GM21381 (cell line): ENCODE results near the gene WSB2.
"Not testable (repeated sequence)": the region's sequence is repeated elsewhere in the genome, so short reads cannot be mapped to it uniquely, and the experiment has no call there.

Source experiments
- ATAC-seq: cut with Tn5 transposase; IDR thresholded peaks from one replicate; pipeline ENCODE4 v1.9.1; 2021; ENCODE audit warnings: mild to moderate bottlenecking, moderate library complexity; ENCODE audit not compliant: unreplicated experiment

WSB2 gene

GRCh38 chr12:118036672-118037411, 24.1 kb downstream of the WSB2 start:
- ATAC-seq: no peak

DNA sequence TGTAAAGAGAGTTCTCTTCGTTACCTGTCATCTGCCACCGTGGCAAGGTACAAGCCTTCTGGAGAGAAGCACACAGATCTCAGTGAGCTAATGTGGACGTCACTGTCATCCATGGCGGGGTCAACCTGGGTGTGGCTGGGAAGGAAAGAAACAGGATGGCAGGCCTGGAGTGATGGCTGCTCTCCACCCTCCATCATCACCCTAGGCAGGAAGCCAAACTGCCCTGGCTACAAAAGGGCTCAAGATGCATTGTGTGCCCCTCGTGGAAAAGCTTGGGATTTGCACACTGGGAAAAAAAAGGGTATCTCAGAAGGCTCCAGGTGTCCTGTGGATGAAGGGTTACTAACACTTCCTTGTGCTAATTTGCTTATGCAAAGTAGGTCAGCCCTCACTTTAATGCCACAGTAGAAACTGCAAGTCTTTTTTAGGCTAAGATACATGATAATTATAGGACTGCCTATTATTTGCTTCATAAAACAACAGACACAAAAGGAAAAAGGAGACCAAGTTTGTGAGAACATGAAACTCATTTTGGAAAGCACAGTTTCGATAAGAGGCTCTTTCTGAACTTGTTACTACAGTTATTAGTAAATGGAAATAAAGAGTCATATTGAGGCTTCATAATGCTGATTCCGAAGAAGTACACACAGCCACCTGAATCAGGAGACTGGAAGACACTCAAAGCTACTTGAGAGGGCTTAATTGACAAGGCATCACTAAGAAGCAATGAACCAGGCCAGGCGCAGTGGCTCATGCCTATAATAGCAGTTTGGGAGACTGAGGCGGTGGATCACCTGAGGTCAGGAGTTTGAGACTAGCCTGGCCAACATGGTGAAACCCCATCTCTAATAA, 25.6 kb downstream of the WSB2 start:
- peak; percentile 88 for ATAC-seq

DNA sequence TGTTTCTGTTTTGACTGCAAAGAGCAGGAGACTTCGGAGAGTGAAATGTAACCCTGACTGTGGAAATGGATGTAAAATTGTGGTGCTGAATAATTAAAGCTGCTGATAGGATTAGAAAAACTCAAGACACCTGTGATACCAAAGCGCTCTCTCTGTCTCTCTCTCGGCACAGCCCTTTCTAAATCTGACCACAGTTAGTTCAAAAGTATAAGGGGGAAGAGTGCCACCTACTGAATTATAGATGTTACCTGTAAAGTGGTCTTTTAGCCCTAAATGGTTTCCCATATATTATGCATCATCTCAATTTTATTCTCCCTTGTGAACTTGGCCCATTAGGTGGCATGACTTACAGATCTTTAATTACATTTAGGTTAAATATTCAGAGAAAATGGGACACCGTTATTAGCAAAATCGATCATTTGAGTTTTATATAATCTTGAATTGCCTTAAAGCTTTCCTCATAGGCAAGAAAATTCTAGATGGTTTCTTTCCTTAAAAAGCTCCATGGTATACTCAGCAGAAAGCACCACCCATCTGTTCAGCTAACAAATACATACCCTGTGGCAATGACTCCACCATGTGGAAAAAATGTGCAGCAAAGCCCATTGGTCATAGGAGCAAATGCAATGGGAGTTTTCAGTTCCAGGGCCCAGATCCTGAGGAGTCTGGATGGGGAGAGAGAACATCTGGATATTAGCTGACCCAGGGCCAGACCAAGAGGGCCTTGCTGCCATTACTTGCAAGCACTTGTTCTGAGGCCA, 26.4 kb downstream of the WSB2 start:
- no peak for ATAC-seq

- ATAC-seq: no peak
Observed at GRCh38 chr12:118033902-118034301, 27.1 kb downstream of the WSB2 start.

DNA sequence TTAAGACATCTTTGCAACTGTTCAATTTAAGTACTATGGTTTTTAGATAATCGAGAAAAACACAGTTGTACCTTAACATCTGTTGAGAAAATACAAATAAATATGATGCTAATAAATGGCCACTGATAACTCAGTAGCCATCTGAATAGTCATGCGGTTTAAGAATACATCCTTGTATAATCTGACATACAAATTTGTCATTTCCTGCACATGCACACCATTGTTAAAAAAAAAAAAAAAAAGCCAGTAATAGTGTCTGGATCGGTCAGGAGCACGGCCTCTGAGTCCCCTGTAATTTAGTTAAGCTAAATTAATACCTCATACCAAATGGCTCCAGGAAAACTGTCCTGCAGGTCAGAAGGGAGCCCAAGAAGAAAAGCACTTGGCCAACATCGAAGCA, 27.7 kb downstream of the WSB2 start:
- no peak for ATAC-seq

- no peak for ATAC-seq
Observed at GRCh38 chr12:118032188-118032587, 28.8 kb downstream of the WSB2 start.

DNA sequence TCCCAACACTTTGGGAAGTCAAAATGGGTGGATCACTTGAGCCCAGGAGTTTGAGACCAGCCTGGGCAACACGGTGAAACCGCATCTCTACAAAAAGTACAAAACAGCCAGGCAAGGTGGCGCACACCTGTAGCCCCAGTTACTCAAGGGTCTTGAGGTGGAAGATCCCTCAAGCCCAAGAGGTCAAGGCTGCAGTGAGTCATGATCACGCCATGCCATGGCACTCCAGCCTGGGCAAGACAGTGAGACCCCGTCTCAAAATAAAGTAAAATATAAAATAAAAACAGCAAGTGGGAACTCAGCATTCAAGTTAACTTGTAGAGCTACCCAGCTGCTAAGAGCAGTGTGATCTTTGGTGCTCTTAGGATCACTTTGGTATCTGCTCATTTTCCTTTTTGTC, 31.8 kb downstream of the WSB2 start:
- no peak for ATAC-seq

DNA sequence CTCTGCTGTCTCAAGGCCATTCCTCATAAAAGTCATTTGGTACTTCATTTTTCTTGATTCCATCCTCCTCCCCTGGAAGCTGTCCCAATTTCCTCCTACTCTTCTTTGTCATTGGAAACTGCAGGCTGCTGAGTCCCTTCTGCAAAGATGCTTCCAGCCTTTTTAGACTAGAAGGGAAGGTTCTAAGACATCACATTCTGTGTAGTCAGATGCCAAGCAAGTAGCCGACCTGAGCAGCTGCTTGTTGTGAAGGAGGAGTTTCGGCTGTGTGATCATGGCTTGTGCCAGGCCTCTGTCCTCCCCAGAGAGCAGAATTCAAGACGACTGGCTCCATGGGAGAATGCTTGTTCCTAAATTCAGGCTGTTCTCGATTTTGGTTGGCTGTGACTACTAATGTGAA, 35.8 kb downstream of the WSB2 start:
- ATAC-seq: no peak

GRCh38 chr12:118023301-118023860, 37.6 kb downstream of the WSB2 start:
- no peak for ATAC-seq

- no peak for ATAC-seq
Observed at GRCh38 chr12:118022728-118023109, 38.3 kb downstream of the WSB2 start.

DNA sequence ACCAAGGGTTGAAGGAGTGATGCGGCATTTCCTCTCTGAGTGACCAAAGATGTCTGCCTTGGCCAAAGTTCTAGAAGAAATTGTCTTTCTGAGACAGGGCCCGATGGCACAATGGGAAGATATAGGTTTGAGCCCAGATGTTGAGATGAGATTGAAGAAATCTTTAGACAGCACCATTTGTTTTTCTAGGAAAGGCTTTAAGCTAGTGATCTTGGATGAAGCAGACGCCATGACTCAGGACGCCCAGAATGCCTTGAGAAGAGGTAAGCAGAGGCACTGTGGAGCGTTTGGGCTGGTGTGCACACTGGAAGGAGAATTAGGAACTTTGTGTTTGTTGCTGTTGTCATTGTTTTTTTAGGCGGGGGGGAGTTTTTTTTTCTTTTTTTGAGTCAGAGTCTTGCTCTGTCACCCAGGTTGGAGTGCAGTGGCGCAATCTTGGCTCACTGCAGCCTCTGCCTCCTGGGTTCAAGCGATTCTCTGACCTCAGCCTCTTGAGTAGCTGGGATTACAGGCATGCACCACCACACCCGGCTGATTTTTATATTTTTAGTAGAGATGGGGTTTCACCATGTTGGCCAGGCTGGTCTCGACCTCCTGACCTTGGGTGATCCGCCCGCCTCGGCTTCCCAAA, 38.8 kb downstream of the WSB2 start:
- ATAC-seq: not testable (repeated sequence)

DNA sequence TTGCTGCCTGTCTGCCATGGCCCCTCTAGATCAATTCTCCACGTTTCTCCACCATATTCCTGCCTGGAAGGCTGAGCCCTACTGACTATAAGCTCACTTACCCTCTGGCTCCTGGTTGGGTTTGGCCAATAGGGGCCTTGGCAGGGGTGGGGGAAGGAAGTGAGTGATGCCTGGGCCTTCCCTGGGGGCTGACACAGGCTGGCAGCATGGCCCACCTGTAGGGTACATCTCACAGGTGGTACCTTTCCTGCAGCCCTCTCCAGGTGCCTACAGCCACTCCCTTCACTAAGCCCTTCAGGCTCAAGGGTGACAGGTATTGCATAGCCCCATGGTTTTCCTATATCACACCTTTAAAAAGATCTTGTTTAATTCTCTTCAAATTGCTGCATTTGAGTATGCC, 40.9 kb downstream of the WSB2 start:
- no peak for ATAC-seq

DNA sequence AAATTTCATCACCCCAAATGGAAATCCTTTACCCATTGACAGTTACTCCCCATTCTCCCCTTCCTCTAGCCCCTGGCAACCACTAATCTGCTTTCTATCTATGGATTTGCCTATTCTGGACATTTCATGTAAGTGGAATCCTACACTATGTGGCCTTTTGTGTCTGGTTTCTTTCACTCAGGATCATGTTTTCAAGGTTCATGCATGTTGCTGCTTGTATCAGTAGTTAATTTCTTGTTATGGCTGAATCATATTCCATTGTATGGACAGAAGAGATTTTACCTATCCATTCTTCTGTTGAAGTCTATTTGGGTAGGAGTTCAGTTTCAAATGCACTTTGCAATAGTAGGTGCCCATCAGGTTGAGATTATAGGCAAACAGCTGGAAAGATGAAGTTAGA, 43.1 kb downstream of the WSB2 start:
- ATAC-seq: no peak

- ATAC-seq: peak; percentile 98
Observed at GRCh38 chr12:118016424-118017264, 44.3 kb downstream of the WSB2 start, which contains the start of gene RFC5. Gene RFC5, plus strand, starts transcription at chr12:118016703. Its CDS starts 125 bp downstream, at chr12:118016828.

GRCh38 chr12:118015944-118016343, 45.0 kb downstream of the WSB2 start:
- ATAC-seq: no peak

DNA sequence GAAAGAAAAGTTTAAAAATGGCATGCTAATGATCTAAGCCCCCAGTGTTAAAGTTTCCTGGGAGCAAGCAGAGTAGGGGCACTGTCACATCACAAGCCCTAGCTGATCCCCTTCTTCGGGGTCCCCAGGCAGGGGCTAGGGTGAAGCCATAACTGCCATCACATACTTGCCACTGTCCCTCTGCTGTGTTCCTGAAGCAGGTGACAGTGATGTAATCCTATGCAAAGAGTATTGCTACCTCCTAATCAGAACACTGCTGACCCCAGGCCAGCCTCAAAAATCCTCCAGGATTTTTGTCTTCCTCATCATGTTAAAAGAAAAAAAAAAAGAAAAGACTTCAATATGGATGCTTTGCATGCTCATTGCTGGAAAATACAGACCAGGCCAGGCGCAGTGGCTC, 45.7 kb downstream of the WSB2 start:
- no peak for ATAC-seq

DNA sequence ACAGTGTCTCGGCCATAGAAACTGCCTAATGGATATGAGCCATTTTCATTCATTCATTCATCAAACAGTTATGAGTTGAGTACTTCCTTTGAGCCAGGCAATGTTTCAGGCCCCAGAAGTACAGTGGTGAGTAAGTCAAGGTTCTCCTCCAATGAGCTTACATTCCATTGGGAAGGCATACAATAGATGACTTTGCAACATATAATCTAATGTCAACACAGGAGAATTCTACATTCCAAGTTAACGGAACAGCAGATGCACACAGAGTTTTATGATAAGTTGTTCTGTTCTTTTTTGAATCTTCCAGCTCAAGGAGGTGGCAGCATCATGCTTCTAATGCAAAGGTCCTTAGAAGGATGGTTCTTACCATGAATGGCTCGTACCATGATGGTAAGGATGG, 47.7 kb downstream of the WSB2 start:
- ATAC-seq: no peak

DNA sequence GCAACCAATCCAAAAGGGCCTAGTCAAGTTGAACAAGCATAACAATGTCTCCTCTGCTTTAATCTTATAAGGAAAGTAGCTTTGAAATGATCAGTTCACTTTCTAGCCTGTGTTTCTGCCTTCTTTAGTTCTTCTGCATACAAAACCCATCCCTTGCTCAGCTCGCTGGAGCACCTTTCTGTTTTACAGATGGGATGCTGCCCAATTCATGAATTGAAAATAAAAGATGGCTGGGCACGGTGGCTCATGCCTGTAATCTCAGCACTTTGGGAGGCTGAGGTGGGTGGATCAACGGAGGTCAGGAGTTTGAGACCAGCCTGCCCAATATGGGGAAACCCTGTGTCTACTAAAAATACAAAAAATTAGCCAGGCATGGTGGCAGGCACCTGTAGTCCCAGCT, 49.0 kb downstream of the WSB2 start:
- no peak for ATAC-seq

DNA sequence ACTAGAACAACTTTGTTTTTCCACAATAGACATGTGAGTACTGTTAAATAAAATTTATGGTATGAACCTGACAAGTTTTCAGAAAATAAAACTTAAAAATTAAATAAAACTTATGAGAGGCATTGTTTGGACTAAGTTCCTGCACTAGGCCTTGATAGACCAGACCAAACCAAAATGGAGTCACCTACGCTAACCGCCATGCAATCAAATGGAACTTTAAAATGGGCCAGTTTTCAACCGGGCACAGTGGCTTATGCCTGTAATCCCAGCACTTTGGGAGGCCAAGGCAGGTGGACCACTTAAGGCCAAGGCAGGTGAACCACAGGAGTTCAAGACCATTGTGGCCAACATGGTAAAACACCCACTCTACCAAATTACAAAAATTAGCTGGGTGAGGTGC, 49.6 kb downstream of the WSB2 start:
- ATAC-seq: no peak

DNA sequence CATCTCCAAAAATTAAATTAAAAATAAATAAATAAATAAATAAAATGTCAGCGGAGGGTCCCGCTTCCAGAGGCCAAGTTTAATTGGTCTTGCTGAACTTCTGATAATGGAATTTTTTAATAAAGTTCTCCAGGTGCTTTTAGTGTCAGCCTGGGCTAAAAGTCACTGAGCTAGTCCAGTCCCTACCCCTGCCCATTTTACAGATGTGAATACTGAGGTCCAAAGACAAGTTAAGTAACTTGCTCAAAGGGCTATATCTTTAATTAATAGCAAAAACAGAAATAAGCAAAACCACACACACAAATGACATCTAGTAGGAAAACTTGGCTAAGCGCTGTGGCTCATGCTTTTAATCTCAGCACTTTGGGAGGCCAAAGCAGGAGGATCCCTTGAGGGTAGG, 50.1 kb downstream of the WSB2 start:
- ATAC-seq: no peak
